NCI-H345 treated with DMSO at 0.1 percent for 48 hours (cell line): ENCODE results near the gene ALDH1L2.
"Not testable (repeated sequence)": the region's sequence is repeated elsewhere in the genome, so short reads cannot be mapped to it uniquely, and the experiment has no call there.

ENCODE experiments used
- DNase-seq: peaks from one replicate; lab custom pipeline; 2025; ENCODE audit not compliant: unreplicated experiment; lab: John Stamatoyannopoulos, UW

The ALDH1L2 gene

GRCh38 chr12:105084251-105085250, at the start of gene ALDH1L2:
ALDH1L2 (minus strand) TSS chr12:105084458; CDS start chr12:105084436, 22 bp downstream.
- no peak for DNase-seq

GRCh38 chr12:105120551-105120950, 36.3 kb upstream of the ALDH1L2 start:
- no peak for DNase-seq

- no peak for DNase-seq
These were observed 32.7 kb upstream of the ALDH1L2 start for GRCh38 chr12:105116969-105117368.

GRCh38 chr12:105113094-105113493, 28.8 kb upstream of the ALDH1L2 start:
- DNase-seq, result no peak

- no peak for DNase-seq
These were observed 26.6 kb upstream of the ALDH1L2 start for GRCh38 chr12:105110851-105111250.

- no peak for DNase-seq
These were observed 25.4 kb upstream of the ALDH1L2 start for GRCh38 chr12:105109465-105110212.

GRCh38 chr12:105107494-105108371, 23.5 kb upstream of the ALDH1L2 start, which contains the start of gene WASHC4:
WASHC4 (plus strand) TSS chr12:105107731; CDS start chr12:105107801, 70 bp downstream.
- DNase-seq, result peak; percentile 83

- DNase-seq, result no peak
These were observed 22.9 kb upstream of the ALDH1L2 start for GRCh38 chr12:105107171-105107493.

- peak; percentile 54 for DNase-seq
These were observed 22.4 kb upstream of the ALDH1L2 start for GRCh38 chr12:105106621-105107020.

- DNase-seq, result no peak
These were observed 20.5 kb upstream of the ALDH1L2 start for GRCh38 chr12:105104762-105105161.

- no peak for DNase-seq
These were observed 18.4 kb upstream of the ALDH1L2 start for GRCh38 chr12:105102673-105103072.

- DNase-seq, result no peak
These were observed 16.7 kb upstream of the ALDH1L2 start for GRCh38 chr12:105100998-105101397.

- DNase-seq, result no peak
These were observed 16.1 kb upstream of the ALDH1L2 start for GRCh38 chr12:105100207-105100985.

- DNase-seq, result no peak
These were observed 15.1 kb upstream of the ALDH1L2 start for GRCh38 chr12:105099356-105099755.

- not testable (repeated sequence) for DNase-seq
These were observed 11.1 kb upstream of the ALDH1L2 start for GRCh38 chr12:105095338-105095737.

- peak; percentile 24 for DNase-seq
These were observed 8.1 kb upstream of the ALDH1L2 start for GRCh38 chr12:105092336-105092735.

GRCh38 chr12:105091476-105092206, 7.4 kb upstream of the ALDH1L2 start:
- no peak for DNase-seq

GRCh38 chr12:105090361-105090760, 6.1 kb upstream of the ALDH1L2 start:
- no peak for DNase-seq

- no peak for DNase-seq
These were observed 5.6 kb upstream of the ALDH1L2 start for GRCh38 chr12:105089817-105090216.
